IPS-20b (cell line): Measurements from ENCODE around the gene XG.
A peak's percentile ranks its signal among the peaks of the same experiment; 100 is the strongest.

Source experiments
- H3K27ac ChIP-seq: one replicate; pipeline ENCODE4 v1.5.1; 2013; ENCODE audit warnings: low read length
- H3K27me3 ChIP-seq: 2 replicates; pipeline ENCODE4 v1.6.1; 2013; ENCODE audit warnings: mild to moderate bottlenecking, low read length, inconsistent platforms; ENCODE audit not compliant: insufficient read depth
- H3K36me3 ChIP-seq: 2 replicates; pipeline ENCODE4 v1.6.1; 2013; ENCODE audit warnings: low read depth, mild to moderate bottlenecking, inconsistent platforms, low read length, moderate library complexity; ENCODE audit not compliant: insufficient read depth
- H3K4me1 ChIP-seq: 2 replicates; pipeline ENCODE4 v1.6.1; 2013; ENCODE audit warnings: mild to moderate bottlenecking, control low read depth, inconsistent platforms, low read length, moderate library complexity; ENCODE audit not compliant: insufficient read depth
- H3K4me3 ChIP-seq: 2 replicates; pipeline ENCODE4 v1.5.1; 2013; ENCODE audit warnings: mild to moderate bottlenecking, low read length, inconsistent platforms
- H3K9ac ChIP-seq: 2 replicates; pipeline ENCODE4 v1.6.1; 2013; ENCODE audit warnings: low read depth, mild to moderate bottlenecking, inconsistent platforms, low read length, moderate library complexity
- H3K9me3 ChIP-seq: 2 replicates; pipeline ENCODE4 v1.6.1; 2013; ENCODE audit warnings: mild to moderate bottlenecking, low read depth, low read length, inconsistent platforms; ENCODE audit not compliant: insufficient read depth

The XG gene

GRCh38 chrX:2828959-2829411 lies 77.1 kb downstream of the XG start:
- no peaks in the 10 kb centered on the region for H3K9me3 ChIP-seq
- no peaks in the 10 kb centered on the region for H3K36me3 ChIP-seq
- peak overlapping the region; percentile 58; the same call in 1 of the 2 replicates for H3K4me3 ChIP-seq
- no peak overlapping the region for H3K9ac ChIP-seq
- H3K27ac ChIP-seq, result no peak overlapping the region
- H3K27me3 ChIP-seq, result peaks cover 10% of the 10 kb centered on the region; the same call in 1 of the 2 replicates
- no peaks in the 10 kb centered on the region for H3K4me1 ChIP-seq

- Histone ChIP-seq H3K27me3 (peaks cover 10% of the 10 kb centered on the region; the same call in 1 of the 2 replicates), H3K27ac (no peak overlapping the region), H3K9me3 (no peaks in the 10 kb centered on the region), H3K36me3 (no peaks in the 10 kb centered on the region), H3K4me1 (no peaks in the 10 kb centered on the region), H3K9ac (peak overlapping the region; percentile 21; the same call in 1 of the 2 replicates), H3K4me3 (peak overlapping the region; percentile 58; the same call in 1 of the 2 replicates)
Measured at GRCh38 chrX:2829469-2830246, 77.8 kb downstream of the XG start.

DNA sequence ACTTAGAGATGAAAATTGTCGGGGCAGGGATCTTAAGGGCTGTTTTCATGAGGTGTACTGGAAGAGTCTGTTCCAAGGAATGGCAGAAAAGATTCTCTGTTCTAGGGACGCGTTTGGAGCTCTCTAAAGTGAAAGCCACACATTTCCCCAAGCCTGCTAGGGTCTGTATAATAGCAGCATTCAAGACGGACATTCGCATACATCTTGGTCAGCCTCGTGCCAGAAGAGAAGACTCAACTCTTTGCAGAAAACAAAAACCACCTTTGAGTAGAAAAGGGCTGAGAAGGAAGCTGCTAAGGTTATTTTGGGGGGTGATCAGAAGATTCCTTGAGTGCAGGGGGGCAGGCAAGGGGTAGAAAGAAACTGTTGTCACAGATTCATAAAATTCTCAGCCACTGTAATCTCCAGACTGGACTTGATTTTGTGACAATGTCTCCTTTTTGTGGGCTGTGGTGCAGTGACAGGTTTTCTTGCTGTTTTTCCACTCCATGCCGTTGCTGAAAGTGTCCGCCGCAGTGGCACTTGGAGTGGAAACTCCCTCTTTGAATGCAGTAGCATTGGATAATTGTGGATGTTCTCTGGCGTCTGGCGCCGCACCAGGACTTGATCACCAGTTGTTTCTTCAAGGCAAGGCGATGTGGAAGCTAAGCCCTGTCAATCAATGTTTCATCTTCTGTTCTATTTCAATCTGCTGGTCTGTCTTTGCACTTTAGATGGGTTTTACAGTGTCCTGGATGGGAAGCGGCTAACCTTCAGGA lies 79.8 kb downstream of the XG start:
- Histone ChIP-seq H3K36me3 (no peaks in the 10 kb centered on the region; the same call in 1 of the 2 replicates), H3K27me3 (peaks cover 10% of the 10 kb centered on the region; the same call in 1 of the 2 replicates), H3K27ac (no peak overlapping the region), H3K9me3 (no peaks in the 10 kb centered on the region), H3K4me1 (no peaks in the 10 kb centered on the region), H3K9ac (no peak overlapping the region), H3K4me3 (no peak overlapping the region)

DNA sequence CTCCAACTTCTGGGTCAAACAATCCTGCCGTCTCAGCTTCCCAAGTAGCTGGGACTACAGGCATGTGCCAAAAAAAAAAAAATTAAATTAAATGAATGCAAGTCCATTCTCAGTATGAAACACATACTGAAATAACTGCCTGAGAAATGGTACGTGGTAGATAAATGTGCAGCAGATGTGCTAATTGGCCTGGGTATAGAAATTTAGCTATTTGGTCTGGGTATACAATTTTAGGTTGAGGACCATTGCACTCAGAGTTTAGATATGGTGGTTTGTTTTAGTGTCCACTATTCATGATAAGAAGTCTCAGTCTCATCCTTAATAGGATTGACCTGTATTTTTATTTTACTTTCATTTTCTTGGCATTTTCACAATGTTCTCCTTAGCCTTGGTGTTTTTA lies 86.1 kb downstream of the XG start:
- Histone ChIP-seq H3K4me3 (no peak overlapping the region), H3K4me1 (no peaks in the 10 kb centered on the region), H3K9ac (no peak overlapping the region), H3K27me3 (no peaks in the 10 kb centered on the region), H3K36me3 (peaks cover 11% of the 10 kb centered on the region; the same call in 1 of the 2 replicates), H3K9me3 (no peaks in the 10 kb centered on the region), H3K27ac (no peak overlapping the region)

DNA sequence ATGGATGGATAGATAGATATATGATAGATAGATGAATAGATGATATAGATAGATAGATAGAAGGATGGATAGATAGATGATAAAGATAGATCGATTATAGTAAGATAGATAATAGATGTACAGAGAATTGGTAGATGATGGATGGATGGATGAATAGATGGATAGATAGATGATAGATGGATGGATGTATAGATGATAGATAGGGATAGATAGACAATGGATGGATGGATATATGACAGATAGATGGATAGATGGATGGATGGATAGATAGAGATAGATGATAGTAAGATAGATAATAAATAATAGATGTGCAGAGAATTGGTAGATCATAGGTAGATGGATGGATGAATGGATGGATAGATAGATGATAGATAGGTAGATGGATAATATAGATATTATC lies 89.1 kb downstream of the XG start:
- Histone ChIP-seq H3K9ac (no peak overlapping the region), H3K27ac (no peak overlapping the region), H3K4me3 (no peak overlapping the region), H3K4me1 (no peaks in the 10 kb centered on the region), H3K27me3 (no peaks in the 10 kb centered on the region), H3K9me3 (no peaks in the 10 kb centered on the region), H3K36me3 (peaks cover 22% of the 10 kb centered on the region; the same call in 1 of the 2 replicates)

- H3K36me3 ChIP-seq, result peaks cover 22% of the 10 kb centered on the region; the same call in 1 of the 2 replicates
- H3K9ac ChIP-seq, result no peak overlapping the region
- H3K27me3 ChIP-seq, result no peaks in the 10 kb centered on the region
- H3K4me1 ChIP-seq, result no peaks in the 10 kb centered on the region
- no peaks in the 10 kb centered on the region for H3K9me3 ChIP-seq
- H3K27ac ChIP-seq, result no peak overlapping the region
- H3K4me3 ChIP-seq, result no peak overlapping the region
Measured at GRCh38 chrX:2841537-2841936, 89.7 kb downstream of the XG start.

GRCh38 chrX:2846992-2847391 lies 95.2 kb downstream of the XG start:
- Histone ChIP-seq H3K36me3 (peaks cover 14% of the 10 kb centered on the region; the same call in 1 of the 2 replicates), H3K4me3 (no peak overlapping the region), H3K9ac (no peak overlapping the region), H3K27ac (no peak overlapping the region), H3K27me3 (no peaks in the 10 kb centered on the region), H3K4me1 (no peaks in the 10 kb centered on the region), H3K9me3 (no peaks in the 10 kb centered on the region)

DNA sequence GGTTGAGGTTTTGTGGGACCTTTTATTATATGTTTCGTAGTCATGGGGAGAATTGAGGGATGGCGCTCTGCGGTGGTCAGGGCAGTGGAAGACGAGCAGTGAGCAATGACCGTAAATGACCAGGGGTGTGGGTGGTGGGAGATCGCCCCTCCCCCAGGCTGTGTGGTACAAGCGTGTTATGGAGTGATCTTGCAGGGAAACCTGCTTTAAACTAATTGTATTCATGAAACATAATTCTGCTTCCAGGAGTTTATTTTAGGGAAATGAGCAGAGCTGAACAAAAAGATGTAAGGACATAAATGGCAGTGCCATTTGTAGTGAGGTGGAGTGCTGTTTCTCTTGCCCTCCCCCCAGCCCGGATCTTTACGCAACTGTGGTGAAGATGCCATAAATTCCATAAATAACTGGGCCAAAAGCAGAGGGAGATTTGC lies 97.0 kb downstream of the XG start:
- Histone ChIP-seq H3K4me1 (no peaks in the 10 kb centered on the region), H3K9ac (peak overlapping the region; percentile 20; the same call in 1 of the 2 replicates), H3K9me3 (no peaks in the 10 kb centered on the region), H3K27ac (no peak overlapping the region), H3K36me3 (peaks cover 7% of the 10 kb centered on the region; the same call in 1 of the 2 replicates), H3K27me3 (no peaks in the 10 kb centered on the region), H3K4me3 (no peak overlapping the region)

GRCh38 chrX:2854918-2855317 lies 103.1 kb downstream of the XG start:
- Histone ChIP-seq H3K9me3 (no peaks in the 10 kb centered on the region), H3K4me1 (no peaks in the 10 kb centered on the region), H3K9ac (no peak overlapping the region), H3K4me3 (no peak overlapping the region), H3K27me3 (no peaks in the 10 kb centered on the region), H3K27ac (no peak overlapping the region), H3K36me3 (peaks cover 42% of the 10 kb centered on the region)

DNA sequence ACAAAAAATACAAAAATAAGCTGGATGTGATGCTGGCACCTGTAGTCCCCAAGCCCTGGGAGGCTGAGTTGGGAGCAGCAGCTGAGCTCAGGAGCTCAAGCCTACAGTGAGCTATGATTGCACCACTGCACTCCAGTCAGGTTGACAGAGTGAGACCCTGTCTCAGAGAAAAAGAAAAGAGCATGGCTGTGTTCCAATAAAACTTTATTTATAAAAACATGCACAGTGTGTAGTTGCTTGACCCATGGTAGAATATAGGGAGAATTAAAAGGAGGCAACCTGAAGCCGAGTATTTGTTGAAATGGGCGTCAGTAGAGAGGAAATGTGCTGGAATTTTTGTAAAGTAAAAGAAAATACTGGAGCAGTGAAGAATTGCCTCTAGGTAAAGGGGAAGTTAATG lies 103.9 kb downstream of the XG start:
- Histone ChIP-seq H3K27me3 (no peaks in the 10 kb centered on the region), H3K36me3 (peaks cover 48% of the 10 kb centered on the region), H3K9me3 (no peaks in the 10 kb centered on the region), H3K27ac (no peak overlapping the region), H3K4me1 (no peaks in the 10 kb centered on the region), H3K4me3 (no peak overlapping the region), H3K9ac (no peak overlapping the region)

DNA sequence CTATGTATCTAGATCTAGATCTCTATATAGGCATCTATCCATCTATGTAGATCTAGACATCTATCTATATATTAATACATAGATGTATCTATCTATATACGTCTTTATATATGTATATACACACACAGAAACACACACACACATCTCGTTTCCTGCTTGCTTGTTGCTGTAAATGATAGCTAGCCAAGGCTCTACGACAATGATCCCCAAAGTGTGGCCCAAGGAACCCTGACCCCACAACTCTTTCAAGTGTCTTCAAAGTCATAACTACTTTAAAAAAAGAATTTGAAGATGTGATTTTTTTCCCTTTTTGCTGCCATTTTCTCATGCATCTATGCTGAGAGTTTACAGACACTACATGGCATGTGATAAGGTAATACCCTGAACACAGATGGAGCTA lies 105.7 kb downstream of the XG start:
- H3K27ac ChIP-seq, result no peak overlapping the region
- no peak overlapping the region for H3K9ac ChIP-seq
- H3K36me3 ChIP-seq, result peaks cover 65% of the 10 kb centered on the region
- no peaks in the 10 kb centered on the region for H3K27me3 ChIP-seq
- no peaks in the 10 kb centered on the region for H3K4me1 ChIP-seq
- H3K9me3 ChIP-seq, result no peaks in the 10 kb centered on the region
- no peak overlapping the region for H3K4me3 ChIP-seq
